CD8-positive, alpha-beta memory T cell (primary cell): ENCODE data around the gene RAB20. TPM values are rescaled to one million over a fixed set of nuclear protein-coding genes. Genes with fewer than 3 reads are reported as not detected.
A peak's percentile ranks its signal among the peaks of the same experiment; 100 is the strongest.

Experiments
- CTCF ChIA-PET: fragments of 350-600 bp; sonication (Branson Sonifier 250); formaldehyde crosslinking; loops from one replicate; lab custom pipeline; 2021; ENCODE audit warnings: antibody characterized with exemption; lab: Charles Lee
- POLR2A ChIA-PET: fragments of 350-600 bp; sonication (Branson Sonifier 250); formaldehyde crosslinking; loops from one replicate; lab custom pipeline; 2021; ENCODE audit warnings: antibody characterized with exemption; lab: Charles Lee
- DNase-seq, 5 donors: peaks; one replicate each; pipeline versions ENCODE4 v3.0.0 to v3.0.0-alpha.2; 2020 to 2022; ENCODE audit warnings: mixed read lengths in 1 of 5
- H3K27ac ChIP-seq: one replicate; pipeline ENCODE4 v1.7.0; 2013; ENCODE audit warnings: low read depth, mild to moderate bottlenecking, low read length, moderate library complexity
- H3K27me3 ChIP-seq: 2 replicates; pipeline ENCODE4 v1.7.0; 2013; ENCODE audit warnings: low read length, mild to moderate bottlenecking; ENCODE audit not compliant: insufficient read depth, poor library complexity, severe bottlenecking
- H3K36me3 ChIP-seq: 2 replicates; pipeline ENCODE4 v1.7.0; 2013; ENCODE audit warnings: mild to moderate bottlenecking, low read length, moderate library complexity; ENCODE audit not compliant: insufficient read depth
- H3K4me1 ChIP-seq: 2 replicates; pipeline ENCODE4 v1.7.0; 2013; ENCODE audit warnings: mild to moderate bottlenecking, low read length, moderate library complexity; ENCODE audit not compliant: insufficient read depth
- H3K4me3 ChIP-seq: 2 replicates; pipeline ENCODE4 v1.7.0; 2013; ENCODE audit warnings: mild to moderate bottlenecking, low read length
- H3K9me3 ChIP-seq: 2 replicates; pipeline ENCODE4 v1.7.0; 2013; ENCODE audit warnings: mild to moderate bottlenecking, low read length
- H3K27ac Mint-ChIP-seq, 8 donors: one replicate each; pipeline ENCODE4 v1.8.0; 2020 to 2021; ENCODE audit warnings: mixed read lengths in 8 of 8, mild to moderate bottlenecking in 6 of 8, inconsistent platforms in 3 of 8, moderate library complexity in 3 of 8
- H3K27me3 Mint-ChIP-seq, 2 donors: one replicate each; pipeline ENCODE4 v1.8.0; 2020 to 2021; ENCODE audit warnings: mixed read lengths in 2 of 2, mild to moderate bottlenecking in 1 of 2, moderate library complexity in 1 of 2
- H3K36me3 Mint-ChIP-seq, 3 donors: one replicate each; pipeline ENCODE4 v1.8.0; 2020 to 2021; ENCODE audit warnings: mixed read lengths in 3 of 3, inconsistent platforms in 1 of 3, mild to moderate bottlenecking in 1 of 3
- H3K4me1 Mint-ChIP-seq, 3 donors: one replicate each; pipeline ENCODE4 v1.8.0; 2020 to 2021; ENCODE audit warnings: mixed read lengths in 3 of 3, inconsistent platforms in 1 of 3, mild to moderate bottlenecking in 1 of 3
- H3K4me3 Mint-ChIP-seq, 7 donors: one replicate each; pipeline ENCODE4 v1.8.0; 2020 to 2021; ENCODE audit warnings: mixed read lengths in 7 of 7, mild to moderate bottlenecking in 6 of 7, moderate library complexity in 4 of 7, inconsistent platforms in 2 of 7
- H3K9me3 Mint-ChIP-seq, 5 donors: one replicate each; pipeline ENCODE4 v1.8.0; 2020 to 2022; ENCODE audit warnings: mixed read lengths in 5 of 5, mild to moderate bottlenecking in 3 of 5, moderate library complexity in 2 of 5, inconsistent platforms in 1 of 5
- polyA plus RNA-seq: library from polyadenylated mRNA; unstranded; fragments of 300-500 nt; fragmentation: Illumina TruSeq; gene quantifications from one replicate; pipeline ENCODE4 v1.2.3, GENCODE V29; 2021
- total RNA-seq, 2 experiments: library from RNA; stranded (reverse); gene quantifications; one replicate each; pipeline ENCODE4 v1.2.3, GENCODE V29; 2021

RAB20 gene
- total and polyA plus RNA-seq, 3 experiments from 2014 or later: 0.84 to 2.7 (median 1.2) TPM

- no peaks in the 10 kb centered on the region for H3K36me3 ChIP-seq
- Mint-ChIP-seq H3K4me3 (no peak overlapping the region), H3K27me3 (peaks cover 0 to 5% of the 10 kb centered on the region in 2 donors), H3K27ac (no peak overlapping the region), H3K36me3 (no peaks in the 10 kb centered on the region), H3K9me3 (no peaks in the 10 kb centered on the region), H3K4me1 (peaks cover 13 to 23% (median 16%) of the 10 kb centered on the region in 3 donors)
- no peaks in the 10 kb centered on the region for H3K27me3 ChIP-seq
- ChIA-PET CTCF (no interaction called here), POLR2A (no interaction called here)
- DNase-seq: no peak
- H3K4me1 ChIP-seq: peaks cover 14% of the 10 kb centered on the region
- no peak overlapping the region for H3K27ac ChIP-seq
- H3K9me3 ChIP-seq: no peaks in the 10 kb centered on the region
- H3K4me3 ChIP-seq: no peak overlapping the region
Observed at GRCh38 chr13:110529522-110530311, 31.8 kb downstream of the RAB20 start.

- Mint-ChIP-seq H3K4me3 (no peak overlapping the region), H3K36me3 (no peaks in the 10 kb centered on the region), H3K27ac (no peak overlapping the region), H3K4me1 (peaks cover 21 to 31% (median 24%) of the 10 kb centered on the region in 3 donors), H3K9me3 (no peaks in the 10 kb centered on the region), H3K27me3 (peaks cover 0 to 2% of the 10 kb centered on the region in 2 donors)
- CTCF ChIA-PET: no interaction called here
- no peaks in the 10 kb centered on the region for H3K9me3 ChIP-seq
- no peaks in the 10 kb centered on the region for H3K27me3 ChIP-seq
- POLR2A ChIA-PET: no interaction called here
- no peak overlapping the region for H3K27ac ChIP-seq
- DNase-seq: no peak
- H3K4me1 ChIP-seq: peaks cover 19% of the 10 kb centered on the region
- no peak overlapping the region for H3K4me3 ChIP-seq
- H3K36me3 ChIP-seq: no peaks in the 10 kb centered on the region
Observed at GRCh38 chr13:110528911-110529310, 32.6 kb downstream of the RAB20 start.

- Histone ChIP-seq H3K27me3 (no peaks in the 10 kb centered on the region), H3K4me3 (no peak overlapping the region), H3K36me3 (no peaks in the 10 kb centered on the region), H3K27ac (no peak overlapping the region), H3K9me3 (no peaks in the 10 kb centered on the region), H3K4me1 (peaks cover 19% of the 10 kb centered on the region)
- Mint-ChIP-seq H3K27me3 (peaks cover 0 to 3% of the 10 kb centered on the region in 2 donors), H3K27ac (no peak overlapping the region), H3K4me1 (peaks cover 21 to 32% (median 24%) of the 10 kb centered on the region in 3 donors), H3K4me3 (no peak overlapping the region), H3K9me3 (no peaks in the 10 kb centered on the region), H3K36me3 (no peaks in the 10 kb centered on the region)
- POLR2A ChIA-PET: no interaction called here
- CTCF ChIA-PET: no interaction called here
- no peak for DNase-seq
Observed at GRCh38 chr13:110528371-110528770, 33.2 kb downstream of the RAB20 start.

GRCh38 chr13:110525328-110526319 is 35.9 kb downstream of the RAB20 start:
- H3K4me3 Mint-ChIP-seq: peak overlapping the region in 5 of 7 donors; percentile 14 to 82 (median 54)
- Histone ChIP-seq H3K9me3 (no peaks in the 10 kb centered on the region), H3K27me3 (no peaks in the 10 kb centered on the region), H3K36me3 (no peaks in the 10 kb centered on the region), H3K4me3 (no peak overlapping the region), H3K4me1 (peaks cover 19% of the 10 kb centered on the region), H3K27ac (no peak overlapping the region)
- H3K27me3 Mint-ChIP-seq: peaks cover 0 to 3% of the 10 kb centered on the region in 2 donors
- H3K4me1 Mint-ChIP-seq: peaks cover 21 to 32% (median 24%) of the 10 kb centered on the region in 3 donors
- H3K9me3 Mint-ChIP-seq: no peaks in the 10 kb centered on the region
- peak overlapping the region in 2 of 8 donors; percentile 17 to 60 for H3K27ac Mint-ChIP-seq
- DNase-seq: peak in 2 of 5 donors; percentile 7 to 49
- CTCF ChIA-PET: interaction anchor here (0.8 kb wide), 1 partner anchor 12 kb away, joined by 3 read pairs; no protein-coding TSS in a partner anchor
- POLR2A ChIA-PET: no interaction called here
- H3K36me3 Mint-ChIP-seq: peaks cover 0 to 2% (median 0%) of the 10 kb centered on the region in 3 donors

- Mint-ChIP-seq H3K4me1 (peaks cover 21 to 32% (median 24%) of the 10 kb centered on the region in 3 donors), H3K4me3 (peak overlapping the region in 6 of 7 donors; percentile 36 to 82 (median 62)), H3K27me3 (peaks cover 0 to 3% of the 10 kb centered on the region in 2 donors), H3K27ac (peak overlapping the region in 4 of 8 donors; percentile 44 to 72 (median 56)), H3K9me3 (no peaks in the 10 kb centered on the region), H3K36me3 (peaks cover 0 to 2% (median 0%) of the 10 kb centered on the region in 3 donors)
- DNase-seq: peak in 1 of 5 donors; percentile 20
- no peaks in the 10 kb centered on the region for H3K36me3 ChIP-seq
- no peak overlapping the region for H3K4me3 ChIP-seq
- H3K9me3 ChIP-seq: no peaks in the 10 kb centered on the region
- no peaks in the 10 kb centered on the region for H3K27me3 ChIP-seq
- H3K27ac ChIP-seq: no peak overlapping the region
- CTCF ChIA-PET: no interaction called here
- peaks cover 19% of the 10 kb centered on the region for H3K4me1 ChIP-seq
- POLR2A ChIA-PET: no interaction called here
Observed at GRCh38 chr13:110524541-110525257, 36.8 kb downstream of the RAB20 start.

GRCh38 chr13:110523838-110524540 is 37.5 kb downstream of the RAB20 start:
- Mint-ChIP-seq H3K4me3 (peak overlapping the region in 5 of 7 donors; percentile 36 to 70 (median 58)), H3K9me3 (no peaks in the 10 kb centered on the region), H3K27ac (peak overlapping the region in 2 of 8 donors; percentile 59 to 72), H3K4me1 (peaks cover 21 to 32% (median 24%) of the 10 kb centered on the region in 3 donors), H3K27me3 (peaks cover 0 to 3% of the 10 kb centered on the region in 2 donors), H3K36me3 (peaks cover 0 to 2% (median 0%) of the 10 kb centered on the region in 3 donors)
- H3K27ac ChIP-seq: no peak overlapping the region
- H3K9me3 ChIP-seq: no peaks in the 10 kb centered on the region
- ChIA-PET POLR2A (no interaction called here), CTCF (no interaction called here)
- H3K4me3 ChIP-seq: no peak overlapping the region
- H3K27me3 ChIP-seq: no peaks in the 10 kb centered on the region
- DNase-seq: no peak
- H3K4me1 ChIP-seq: peaks cover 19% of the 10 kb centered on the region
- H3K36me3 ChIP-seq: no peaks in the 10 kb centered on the region

GRCh38 chr13:110523180-110523579 is 38.3 kb downstream of the RAB20 start:
- Histone ChIP-seq H3K4me1 (peaks cover 19% of the 10 kb centered on the region), H3K27ac (no peak overlapping the region), H3K27me3 (no peaks in the 10 kb centered on the region), H3K9me3 (no peaks in the 10 kb centered on the region), H3K36me3 (no peaks in the 10 kb centered on the region), H3K4me3 (no peak overlapping the region)
- H3K9me3 Mint-ChIP-seq: no peaks in the 10 kb centered on the region
- no peak for DNase-seq
- peaks cover 0 to 2% (median 0%) of the 10 kb centered on the region in 3 donors for H3K36me3 Mint-ChIP-seq
- H3K4me1 Mint-ChIP-seq: peaks cover 21 to 32% (median 24%) of the 10 kb centered on the region in 3 donors
- H3K4me3 Mint-ChIP-seq: no peak overlapping the region
- peak overlapping the region in 1 of 8 donors; percentile 54 for H3K27ac Mint-ChIP-seq
- ChIA-PET POLR2A (no interaction called here), CTCF (no interaction called here)
- peaks cover 0 to 3% of the 10 kb centered on the region in 2 donors for H3K27me3 Mint-ChIP-seq
